Fibroblast of gingiva (primary cell): ENCODE data around the gene HDGF.

Experiments
- DNase-seq: peaks from one replicate; pipeline ENCODE4 v3.0.0-alpha.2; 2011; ENCODE audit warnings: low read depth

The HDGF gene

GRCh38 chr1:156698995-156699394 lies 52.5 kb downstream of the HDGF start:
- no peak for DNase-seq

- DNase-seq: no peak
Observed at GRCh38 chr1:156697481-156697880, 54.0 kb downstream of the HDGF start.

- DNase-seq: no peak
Observed at GRCh38 chr1:156696755-156697154, 54.7 kb downstream of the HDGF start.

- DNase-seq: no peak
Observed at GRCh38 chr1:156694690-156694962, 56.8 kb downstream of the HDGF start.

GRCh38 chr1:156693848-156694689 lies 57.4 kb downstream of the HDGF start:
- DNase-seq: no peak

- no peak for DNase-seq
Observed at GRCh38 chr1:156692925-156693847, 58.3 kb downstream of the HDGF start.

- DNase-seq: no peak
Observed at GRCh38 chr1:156692441-156692924, 59.0 kb downstream of the HDGF start.
